Measurements from ENCODE around the gene ERAL1.

DNA sequence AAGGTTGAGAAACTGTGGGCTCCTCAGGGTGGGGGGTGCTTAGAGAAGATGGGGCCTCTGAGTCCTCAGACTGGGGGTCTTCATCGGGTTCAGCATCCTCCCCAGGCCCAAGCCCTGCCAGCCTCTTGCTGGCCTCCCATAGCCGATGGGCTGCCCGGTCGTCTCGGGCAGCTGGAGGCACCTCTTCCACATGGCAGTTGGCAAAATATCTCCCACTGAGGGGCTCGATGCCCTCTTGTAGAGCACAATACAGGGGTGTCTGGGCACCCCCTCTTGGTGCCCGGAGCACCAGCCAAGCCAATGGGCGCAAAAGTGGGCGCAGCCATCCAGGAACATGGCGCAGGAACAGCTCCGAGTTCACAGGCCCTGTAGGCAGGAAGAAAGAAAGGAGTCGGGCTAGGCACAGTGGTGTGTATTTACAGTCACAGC lies 43.7 kb downstream of the ERAL1 start:
- TF ChIP-seq CTCF (conservative IDR thresholded peaks at IDR 0.05; ENCODE audit: low read length): no peak
- no peak for TF ChIP-seq EZH2phosphoT487 (IDR thresholded peaks at IDR 0.05; ENCODE audit: borderline replicate concordance, low read depth, low read length)

All from OCI-LY7 (cell line).